Uterus (tissue), 2 donors: ENCODE results near the gene POLR3H.

Experiments used
- CTCF ChIP-seq, 4 experiments: fragments of 200-600 bp in 2 of 4; fragments of 450-650 bp in 2 of 4; sonication (generic) in 2 of 4; IDR thresholded peaks; one replicate each; pipeline ENCODE4 v1.5.1; 2016 to 2019; ENCODE audit warnings: antibody characterized with exemption in 4 of 4, mild to moderate bottlenecking in 2 of 4, moderate library complexity in 1 of 4
- POLR2A ChIP-seq, 2 donors: fragments of 450-650 bp; IDR thresholded peaks; one replicate each; pipeline ENCODE4 v1.6.1; 2016; ENCODE audit warnings: antibody characterized with exemption in 2 of 2, mild to moderate bottlenecking in 1 of 2, moderate library complexity in 1 of 2

- TF ChIP-seq CTCF (IDR thresholded peaks at IDR 0.05) (no peak), POLR2A (IDR thresholded peaks at IDR 0.05) (no peak)
Measured at GRCh38 chr22:41585898-41586297, 41.6 kb upstream of the POLR3H start.
